Activated naive CD8-positive, alpha-beta T cell (primary cell): ENCODE data around the gene UXS1.

Experiments
- H3K27ac Mint-ChIP-seq: one replicate; pipeline ENCODE4 v1.8.0; 2021; ENCODE audit warnings: mixed read lengths
- H3K27me3 Mint-ChIP-seq: one replicate; pipeline ENCODE4 v1.8.0; 2021; ENCODE audit warnings: mixed read lengths
- H3K36me3 Mint-ChIP-seq: one replicate; pipeline ENCODE4 v1.8.0; 2021; ENCODE audit warnings: mixed read lengths
- H3K4me1 Mint-ChIP-seq: one replicate; pipeline ENCODE4 v1.8.0; 2021; ENCODE audit warnings: low read depth, mixed read lengths
- H3K4me3 Mint-ChIP-seq: one replicate; pipeline ENCODE4 v1.8.0; 2021; ENCODE audit warnings: mild to moderate bottlenecking, mixed read lengths
- H3K9me3 Mint-ChIP-seq: one replicate; pipeline ENCODE4 v1.8.0; 2021; ENCODE audit warnings: low read depth, mixed read lengths

Gene UXS1

GRCh38 chr2:106122157-106122556, 71.9 kb downstream of the UXS1 start:
- peaks cover 7% of the 10 kb centered on the region for H3K36me3 Mint-ChIP-seq
- H3K27me3 Mint-ChIP-seq = no peaks in the 10 kb centered on the region
- peaks cover 20% of the 10 kb centered on the region for H3K4me1 Mint-ChIP-seq
- H3K9me3 Mint-ChIP-seq = no peaks in the 10 kb centered on the region
- no peak overlapping the region for H3K4me3 Mint-ChIP-seq
- H3K27ac Mint-ChIP-seq = no peak overlapping the region

GRCh38 chr2:106120432-106120831, 73.7 kb downstream of the UXS1 start:
- Mint-ChIP-seq H3K4me3 (no peak overlapping the region), H3K27me3 (no peaks in the 10 kb centered on the region), H3K27ac (peak overlapping the region; percentile 58), H3K4me1 (peaks cover 17% of the 10 kb centered on the region), H3K9me3 (no peaks in the 10 kb centered on the region), H3K36me3 (no peaks in the 10 kb centered on the region)

GRCh38 chr2:106119074-106119473, 75.0 kb downstream of the UXS1 start:
- no peak overlapping the region for H3K4me3 Mint-ChIP-seq
- peak overlapping the region; percentile 16 for H3K27ac Mint-ChIP-seq
- H3K9me3 Mint-ChIP-seq = no peaks in the 10 kb centered on the region
- peaks cover 10% of the 10 kb centered on the region for H3K4me1 Mint-ChIP-seq
- no peaks in the 10 kb centered on the region for H3K27me3 Mint-ChIP-seq
- no peaks in the 10 kb centered on the region for H3K36me3 Mint-ChIP-seq

- Mint-ChIP-seq H3K4me1 (peaks cover 10% of the 10 kb centered on the region), H3K27ac (peak overlapping the region; percentile 28), H3K36me3 (no peaks in the 10 kb centered on the region), H3K9me3 (no peaks in the 10 kb centered on the region), H3K4me3 (no peak overlapping the region), H3K27me3 (no peaks in the 10 kb centered on the region)
Measured at GRCh38 chr2:106117882-106118684, 76.0 kb downstream of the UXS1 start.

- H3K9me3 Mint-ChIP-seq = no peaks in the 10 kb centered on the region
- no peaks in the 10 kb centered on the region for H3K27me3 Mint-ChIP-seq
- peaks cover 10% of the 10 kb centered on the region for H3K4me1 Mint-ChIP-seq
- H3K27ac Mint-ChIP-seq = no peak overlapping the region
- no peak overlapping the region for H3K4me3 Mint-ChIP-seq
- H3K36me3 Mint-ChIP-seq = no peaks in the 10 kb centered on the region
Measured at GRCh38 chr2:106117347-106117746, 76.8 kb downstream of the UXS1 start.

GRCh38 chr2:106116248-106116647, 77.9 kb downstream of the UXS1 start:
- H3K4me1 Mint-ChIP-seq = peaks cover 10% of the 10 kb centered on the region
- no peaks in the 10 kb centered on the region for H3K36me3 Mint-ChIP-seq
- no peak overlapping the region for H3K4me3 Mint-ChIP-seq
- H3K27me3 Mint-ChIP-seq = no peaks in the 10 kb centered on the region
- H3K27ac Mint-ChIP-seq = peak overlapping the region; percentile 36
- no peaks in the 10 kb centered on the region for H3K9me3 Mint-ChIP-seq

- peak overlapping the region; percentile 36 for H3K27ac Mint-ChIP-seq
- H3K4me1 Mint-ChIP-seq = peaks cover 10% of the 10 kb centered on the region
- H3K4me3 Mint-ChIP-seq = no peak overlapping the region
- H3K36me3 Mint-ChIP-seq = no peaks in the 10 kb centered on the region
- H3K27me3 Mint-ChIP-seq = no peaks in the 10 kb centered on the region
- H3K9me3 Mint-ChIP-seq = no peaks in the 10 kb centered on the region
Measured at GRCh38 chr2:106115665-106116064, 78.4 kb downstream of the UXS1 start.

GRCh38 chr2:106115250-106115649, 78.9 kb downstream of the UXS1 start:
- Mint-ChIP-seq H3K9me3 (no peaks in the 10 kb centered on the region), H3K36me3 (no peaks in the 10 kb centered on the region), H3K27me3 (no peaks in the 10 kb centered on the region), H3K4me1 (peaks cover 10% of the 10 kb centered on the region), H3K27ac (peak overlapping the region; percentile 13), H3K4me3 (no peak overlapping the region)

- H3K36me3 Mint-ChIP-seq = no peaks in the 10 kb centered on the region
- peaks cover 6% of the 10 kb centered on the region for H3K4me1 Mint-ChIP-seq
- H3K27me3 Mint-ChIP-seq = no peaks in the 10 kb centered on the region
- H3K4me3 Mint-ChIP-seq = no peak overlapping the region
- H3K9me3 Mint-ChIP-seq = no peaks in the 10 kb centered on the region
- peak overlapping the region; percentile 76 for H3K27ac Mint-ChIP-seq
Measured at GRCh38 chr2:106114166-106114565, 79.9 kb downstream of the UXS1 start.

- peaks cover 6% of the 10 kb centered on the region for H3K4me1 Mint-ChIP-seq
- no peaks in the 10 kb centered on the region for H3K9me3 Mint-ChIP-seq
- H3K27me3 Mint-ChIP-seq = no peaks in the 10 kb centered on the region
- no peak overlapping the region for H3K4me3 Mint-ChIP-seq
- H3K27ac Mint-ChIP-seq = peak overlapping the region; percentile 16
- no peaks in the 10 kb centered on the region for H3K36me3 Mint-ChIP-seq
Measured at GRCh38 chr2:106113361-106113966, 80.6 kb downstream of the UXS1 start.

- Mint-ChIP-seq H3K9me3 (no peaks in the 10 kb centered on the region), H3K27me3 (no peaks in the 10 kb centered on the region), H3K27ac (no peak overlapping the region), H3K4me1 (peaks cover 12% of the 10 kb centered on the region), H3K36me3 (no peaks in the 10 kb centered on the region), H3K4me3 (no peak overlapping the region)
Measured at GRCh38 chr2:106111882-106112571, 82.1 kb downstream of the UXS1 start.

- Mint-ChIP-seq H3K9me3 (no peaks in the 10 kb centered on the region), H3K27me3 (no peaks in the 10 kb centered on the region), H3K36me3 (no peaks in the 10 kb centered on the region), H3K4me3 (no peak overlapping the region), H3K4me1 (peaks cover 16% of the 10 kb centered on the region), H3K27ac (peak overlapping the region; percentile 41)
Measured at GRCh38 chr2:106109675-106110424, 84.3 kb downstream of the UXS1 start.

- no peaks in the 10 kb centered on the region for H3K9me3 Mint-ChIP-seq
- H3K27ac Mint-ChIP-seq = no peak overlapping the region
- no peaks in the 10 kb centered on the region for H3K36me3 Mint-ChIP-seq
- peaks cover 23% of the 10 kb centered on the region for H3K4me1 Mint-ChIP-seq
- no peak overlapping the region for H3K4me3 Mint-ChIP-seq
- H3K27me3 Mint-ChIP-seq = no peaks in the 10 kb centered on the region
Measured at GRCh38 chr2:106108791-106109190, 85.3 kb downstream of the UXS1 start.

- Mint-ChIP-seq H3K4me3 (no peak overlapping the region), H3K4me1 (peaks cover 23% of the 10 kb centered on the region), H3K27me3 (no peaks in the 10 kb centered on the region), H3K36me3 (no peaks in the 10 kb centered on the region), H3K9me3 (no peaks in the 10 kb centered on the region), H3K27ac (no peak overlapping the region)
Measured at GRCh38 chr2:106108351-106108750, 85.8 kb downstream of the UXS1 start.
